ENCODE results near the gene TUBA1A.
"Not testable (repeated sequence)": the region's sequence is repeated elsewhere in the genome, so short reads cannot be mapped to it uniquely, and the experiment has no call there.

The TUBA1A gene

GRCh38 chr12:49223122-49223521 lies 34.2 kb upstream of the TUBA1A start:
- in situ Hi-C loops (cut with MboI; ENCODE audit: low sequenced_read_pairs, unreplicated experiment), result no loop called here
- TF ChIP-seq CTCF (IDR thresholded peaks at IDR 0.05; ENCODE audit: borderline replicate concordance, control extremely low read depth, extremely low read depth, insufficient read depth, missing control alignments), result no peak
- no peak for DNase-seq (ENCODE audit: low spot score)

GRCh38 chr12:49220972-49221371 lies 32.1 kb upstream of the TUBA1A start:
- in situ Hi-C loops (cut with MboI; ENCODE audit: low sequenced_read_pairs, unreplicated experiment), result no loop called here
- no peak for TF ChIP-seq CTCF (IDR thresholded peaks at IDR 0.05; ENCODE audit: borderline replicate concordance, control extremely low read depth, extremely low read depth, insufficient read depth, missing control alignments)
- no peak for DNase-seq (ENCODE audit: low spot score)

- no peak for DNase-seq (ENCODE audit: low spot score)
- no peak for TF ChIP-seq CTCF (IDR thresholded peaks at IDR 0.05; ENCODE audit: borderline replicate concordance, control extremely low read depth, extremely low read depth, insufficient read depth, missing control alignments)
- in situ Hi-C loops (cut with MboI; ENCODE audit: low sequenced_read_pairs, unreplicated experiment), result no loop called here
These were observed 30.6 kb upstream of the TUBA1A start for GRCh38 chr12:49219417-49220026.

GRCh38 chr12:49212572-49212971 lies 23.7 kb upstream of the TUBA1A start:
- no peak for TF ChIP-seq CTCF (IDR thresholded peaks at IDR 0.05; ENCODE audit: borderline replicate concordance, control extremely low read depth, extremely low read depth, insufficient read depth, missing control alignments)
- DNase-seq (ENCODE audit: low spot score), result no peak
- in situ Hi-C loops (cut with MboI; ENCODE audit: low sequenced_read_pairs, unreplicated experiment), result no loop called here

GRCh38 chr12:49210703-49211102 lies 21.8 kb upstream of the TUBA1A start:
- in situ Hi-C loops (cut with MboI; ENCODE audit: low sequenced_read_pairs, unreplicated experiment); DNase-seq (ENCODE audit: low spot score): not testable (repeated sequence)

GRCh38 chr12:49208676-49209075 lies 19.8 kb upstream of the TUBA1A start:
- TF ChIP-seq CTCF (IDR thresholded peaks at IDR 0.05; ENCODE audit: borderline replicate concordance, control extremely low read depth, extremely low read depth, insufficient read depth, missing control alignments), result no peak
- DNase-seq (ENCODE audit: low spot score), result no peak
- in situ Hi-C loops (cut with MboI; ENCODE audit: low sequenced_read_pairs, unreplicated experiment), result no loop called here

- in situ Hi-C loops (cut with MboI; ENCODE audit: low sequenced_read_pairs, unreplicated experiment), result no loop called here
- TF ChIP-seq CTCF (IDR thresholded peaks at IDR 0.05; ENCODE audit: borderline replicate concordance, control extremely low read depth, extremely low read depth, insufficient read depth, missing control alignments), result no peak
- no peak for DNase-seq (ENCODE audit: low spot score)
These were observed 19.3 kb upstream of the TUBA1A start for GRCh38 chr12:49208146-49208545.

All from GM13976 (cell line).